H1 (cell line): ENCODE results near the gene RIMBP2. TPM values are rescaled to one million over a fixed set of nuclear protein-coding genes. Genes with fewer than 3 reads are reported as not detected.

Source experiments
- CTCF ChIA-PET: fragments of 300-600 bp; sonication (Branson Sonifier 250); formaldehyde crosslinking; loops from one replicate; lab custom pipeline; 2021; ENCODE audit not compliant: partially characterized antibody; lab: Charles Lee
- POLR2A ChIA-PET: fragments of 300-600 bp; sonication (Branson Sonifier 250); formaldehyde crosslinking; loops from one replicate; lab custom pipeline; 2021; ENCODE audit warnings: inconsistent platforms; ENCODE audit not compliant: partially characterized antibody; lab: Charles Lee
- DNase-seq, 2 experiments: peaks; one replicate each; pipeline versions ENCODE4 v3.0.0 to v3.0.0-alpha.2; 2010 to 2022; ENCODE audit warnings: low spot score in 2 of 2, low read depth in 1 of 2, mixed read lengths in 1 of 2
- FAIRE-seq: peaks from 2 replicates; lab custom pipeline; 2011; peaks lifted over from hg19 to GRCh38; lab: Jason Lieb, UNC
- H2AFZ ChIP-seq: 2 replicates; pipeline ENCODE4 v1.8.1; 2012; ENCODE audit warnings: low read length, inconsistent platforms
- H2AK5ac ChIP-seq: 2 replicates; pipeline ENCODE4 v1.6.1; 2013; ENCODE audit warnings: low read depth, low read length
- H2BK120ac ChIP-seq: replicated peaks from 2 replicates; pipeline ENCODE3; 2013; ENCODE audit warnings: low read depth, low read length, inconsistent platforms
- H2BK12ac ChIP-seq: 2 replicates; pipeline ENCODE4 v1.6.1; 2013; ENCODE audit warnings: low read depth, low read length
- H2BK15ac ChIP-seq: 2 replicates; pipeline ENCODE4 v1.6.1; 2013; ENCODE audit warnings: low read length
- H2BK20ac ChIP-seq: 2 replicates; pipeline ENCODE4 v1.6.1; 2013; ENCODE audit warnings: low read length
- H2BK5ac ChIP-seq: 2 replicates; pipeline ENCODE4 v1.6.1; 2013; ENCODE audit warnings: low read depth, low read length
- H3K14ac ChIP-seq: 2 replicates; pipeline ENCODE4 v1.6.1; 2013; ENCODE audit warnings: inconsistent platforms; ENCODE audit not compliant: insufficient read length
- H3K18ac ChIP-seq: 2 replicates; pipeline ENCODE4 v1.6.1; 2013; ENCODE audit warnings: low read length; ENCODE audit errors: extremely low read depth
- H3K23ac ChIP-seq: 2 replicates; pipeline ENCODE4 v1.6.1; 2013; ENCODE audit warnings: inconsistent platforms; ENCODE audit not compliant: insufficient read length
- H3K23me2 ChIP-seq: 2 replicates; pipeline ENCODE4 v1.6.1; 2013; ENCODE audit warnings: low read depth, low read length
- H3K27ac ChIP-seq: 2 replicates; pipeline ENCODE4 v1.6.1; 2011; ENCODE audit warnings: low read depth, low read length, inconsistent platforms
- H3K27me3 ChIP-seq, 4 experiments: replicated peaks in 1 of 4; 1 replicate in 1 of 4; 2 replicates in 3 of 4; pipeline versions ENCODE4 v1.6.1 to v1.8.1; 2011 to 2013; ENCODE audit warnings: low read length in 3 of 4, mild to moderate bottlenecking in 3 of 4, inconsistent platforms in 2 of 4, mixed read lengths in 2 of 4, moderate library complexity in 1 of 4; ENCODE audit not compliant: control insufficient read depth in 3 of 4, insufficient read depth in 3 of 4; ENCODE audit errors: extremely low read depth in 1 of 4
- H3K36me3 ChIP-seq, 4 experiments: 2 replicates each; pipeline versions ENCODE4 v1.6.1 to v1.8.1; 2011 to 2013; ENCODE audit warnings: mild to moderate bottlenecking in 4 of 4, low read length in 3 of 4, moderate library complexity in 2 of 4, control low read depth in 1 of 4, inconsistent platforms in 1 of 4; ENCODE audit not compliant: insufficient read depth in 4 of 4, control insufficient read depth in 2 of 4
- H3K4ac ChIP-seq: replicated peaks from 2 replicates; pipeline ENCODE3; 2013; ENCODE audit warnings: low read length, low read depth, mixed read lengths, inconsistent platforms; ENCODE audit not compliant: insufficient read length
- H3K4me1 ChIP-seq, 4 experiments: replicated peaks in 1 of 4; 1 replicate in 1 of 4; 2 replicates in 3 of 4; pipeline versions ENCODE4 v1.6.1 to v1.8.1; 2011 to 2013; ENCODE audit warnings: low read length in 3 of 4, inconsistent platforms in 2 of 4, mixed read lengths in 1 of 4; ENCODE audit not compliant: insufficient read depth in 4 of 4, control insufficient read depth in 3 of 4
- H3K4me2 ChIP-seq, 2 experiments: 2 replicates each; pipeline versions ENCODE4 v1.6.1 to v1.8.1; 2011 to 2013; ENCODE audit warnings: low read depth in 2 of 2, low read length in 2 of 2, control low read depth in 1 of 2, inconsistent platforms in 1 of 2, mild to moderate bottlenecking in 1 of 2; ENCODE audit not compliant: insufficient read depth in 1 of 2
- H3K4me3 ChIP-seq, 4 experiments: fragments of 200-600, 300-600 bp in 1 of 4; sonication (generic), shearing (Covaris generic), sonication (Bioruptor Twin) in 1 of 4; 2 replicates each; pipeline versions ENCODE4 v1.5.1 to v1.8.1; 2011 to 2016; ENCODE audit warnings: low read length in 4 of 4, low read depth in 3 of 4, control low read depth in 2 of 4, inconsistent platforms in 2 of 4, mild to moderate bottlenecking in 2 of 4, mixed read lengths in 1 of 4, moderate library complexity in 1 of 4; ENCODE audit not compliant: insufficient read depth in 2 of 4; ENCODE audit errors: extremely low read depth in 1 of 4
- H3K56ac ChIP-seq: replicated peaks from 2 replicates; pipeline ENCODE3; 2013; ENCODE audit warnings: low read depth, mild to moderate bottlenecking, mixed read lengths, low read length, inconsistent platforms; ENCODE audit not compliant: insufficient read length
- H3K79me1 ChIP-seq: 2 replicates; pipeline ENCODE4 v1.6.1; 2013; ENCODE audit warnings: low read depth, low read length, control low read depth
- H3K79me2 ChIP-seq, 2 experiments: 2 replicates each; pipeline versions ENCODE4 v1.6.1 to v1.8.1; 2012 to 2013; ENCODE audit warnings: low read length in 2 of 2, mild to moderate bottlenecking in 2 of 2, inconsistent platforms in 1 of 2; ENCODE audit not compliant: insufficient read depth in 2 of 2, control insufficient read depth in 1 of 2
- H3K9ac ChIP-seq, 4 experiments: replicated peaks in 1 of 4; 1 replicate in 1 of 4; 2 replicates in 3 of 4; pipeline versions ENCODE4 v1.6.1 to v1.8.1; 2011 to 2013; ENCODE audit warnings: low read depth in 3 of 4, low read length in 3 of 4, control low read depth in 2 of 4, mild to moderate bottlenecking in 2 of 4, moderate library complexity in 2 of 4, inconsistent platforms in 1 of 4; ENCODE audit errors: extremely low read depth in 1 of 4
- H3K9me3 ChIP-seq, 2 experiments: 2 replicates each; pipeline versions ENCODE4 v1.6.1 to v1.8.1; 2012 to 2013; ENCODE audit warnings: mild to moderate bottlenecking in 2 of 2, moderate library complexity in 2 of 2, control low read depth in 1 of 2, inconsistent platforms in 1 of 2, low read depth in 1 of 2, low read length in 1 of 2, mixed read lengths in 1 of 2; ENCODE audit not compliant: insufficient read depth in 2 of 2
- H4K20me1 ChIP-seq, 2 experiments: replicated peaks in 1 of 2; 2 replicates each; pipeline versions ENCODE3 to v1.8.1; 2011 to 2013; ENCODE audit warnings: inconsistent platforms in 2 of 2, low read length in 2 of 2, mild to moderate bottlenecking in 1 of 2; ENCODE audit not compliant: insufficient read depth in 2 of 2, control insufficient read depth in 1 of 2
- H4K5ac ChIP-seq: 2 replicates; pipeline ENCODE4 v1.6.1; 2013; ENCODE audit warnings: low read length, low read depth, mixed read lengths, inconsistent platforms; ENCODE audit not compliant: insufficient read length
- H4K8ac ChIP-seq: 2 replicates; pipeline ENCODE4 v1.8.0; 2013; ENCODE audit warnings: mild to moderate bottlenecking, moderate library complexity, low read length, inconsistent platforms; ENCODE audit not compliant: insufficient read depth; ENCODE audit errors: extremely low read depth
- H4K91ac ChIP-seq: replicated peaks from 2 replicates; pipeline ENCODE3; 2013; ENCODE audit warnings: low read length, mixed read lengths, inconsistent platforms; ENCODE audit not compliant: insufficient read length
- CBX5 ChIP-seq: fragments of 300-800, 300-1000 bp; sonication (generic); IDR thresholded peaks from 2 replicates; pipeline ENCODE4 v1.7.1; 2016; ENCODE audit warnings: antibody characterized with exemption, low read length, low read depth
- CREB1 ChIP-seq: IDR thresholded peaks from 2 replicates; pipeline ENCODE4 v1.6.1; 2012; ENCODE audit warnings: inconsistent platforms
- E2F6 ChIP-seq: IDR thresholded peaks from 2 replicates; pipeline ENCODE4 v1.6.1; 2012; ENCODE audit warnings: inconsistent platforms
- FOSL1 ChIP-seq: IDR thresholded peaks from 2 replicates; pipeline ENCODE4 v1.6.1; 2011; ENCODE audit warnings: mild to moderate bottlenecking, low read depth, low read length, moderate library complexity; ENCODE audit not compliant: insufficient read depth
- GTF2F1 ChIP-seq: IDR thresholded peaks from 2 replicates; pipeline ENCODE4 v1.6.1; 2012; ENCODE audit warnings: low read depth, low read length, improper control_type of control experiment, borderline replicate concordance
- HDAC2 ChIP-seq, 2 experiments: fragments of 300-600 bp in 1 of 2; sonication (generic) in 1 of 2; IDR thresholded peaks; 2 replicates each; pipeline ENCODE4 v1.6.1; 2011 to 2012; ENCODE audit warnings: low read depth in 2 of 2, low read length in 2 of 2, mild to moderate bottlenecking in 2 of 2, moderate library complexity in 2 of 2, borderline replicate concordance in 1 of 2, inconsistent platforms in 1 of 2
- RFX5 ChIP-seq: IDR thresholded peaks from 2 replicates; pipeline ENCODE4 v1.6.1; 2011; ENCODE audit warnings: low read depth, low read length, improper control_type of control experiment, borderline replicate concordance
- RNF2 ChIP-seq: fragments of 200-900, 300-1000 bp; sonication (generic); IDR thresholded peaks from 2 replicates; pipeline ENCODE4 v1.7.1; 2016; ENCODE audit warnings: borderline replicate concordance, low read depth, mild to moderate bottlenecking, antibody characterized with exemption, low read length; ENCODE audit not compliant: poor library complexity, severe bottlenecking; ENCODE audit errors: missing control alignments
- RXRA ChIP-seq: IDR thresholded peaks from 2 replicates; pipeline ENCODE4 v1.6.1; 2011; ENCODE audit warnings: low read depth, mild to moderate bottlenecking, low read length, moderate library complexity; ENCODE audit not compliant: insufficient read depth
- SAP30 ChIP-seq: fragments of 300-600 bp; sonication (generic); IDR thresholded peaks from 2 replicates; pipeline ENCODE4 v1.7.1; 2012; ENCODE audit warnings: low read length, moderate library complexity, mild to moderate bottlenecking, inconsistent platforms; ENCODE audit not compliant: insufficient read depth, insufficient replicate concordance
- TAF7 ChIP-seq: optimal IDR thresholded peaks from 2 replicates; pipeline ENCODE3; 2011; ENCODE audit warnings: low read depth, mild to moderate bottlenecking, inconsistent platforms, low read length, moderate library complexity, borderline replicate concordance
- WGBS, 2 experiments: shearing (Covaris generic) in 1 of 2; methylation state at CpG; one replicate each; pipeline versions ENCODE4 v1.1.6 to v1.1.7; 2013 to 2015; ENCODE audit warnings: low lambda C conversion rate in 2 of 2, mixed read lengths in 2 of 2, inconsistent platforms in 1 of 2, low coverage in 1 of 2, missing lambda C conversion rate in 1 of 2; ENCODE audit not compliant: insufficient replicate concordance in 2 of 2, insufficient coverage in 1 of 2, insufficient read length in 1 of 2; ENCODE audit errors: extremely low coverage in 1 of 2, missing lambda C conversion rate in 1 of 2; 5-methylcytosine and 5-hydroxymethylcytosine counted together
- polyA plus RNA-seq, 7 experiments: library from polyadenylated mRNA; depleted of rRNA in 3 of 7; stranded (reverse) in 5 of 7; unstranded in 2 of 7; fragments of >200 nt in 5 of 7; fragments of 200-250 nt in 2 of 7; gene quantifications; 1 replicate in 5 of 7; 2 replicates in 1 of 7; 4 replicates in 1 of 7; pipeline versions ENCODE4 v1.2.1 to v1.2.3, GENCODE V29; 2011 to 2013; ENCODE audit warnings: missing spikeins in 2 of 7, mixed read lengths in 2 of 7
- total RNA-seq: library from RNA; stranded (reverse); fragmentation: NEBNext Ultra II Directional; extraction: Animal tissue kit (Norgen Biotek cat#: 25700); gene quantifications from 2 replicates; pipeline ENCODE4 v1.2.1, GENCODE V29; 2021

RIMBP2 gene
- total and polyA plus RNA-seq, 2 of the 8 experiments (the other 6 are each of a cell fraction or from before 2014, with no cell fraction given) = 0.18 to 0.65 TPM

DNA sequence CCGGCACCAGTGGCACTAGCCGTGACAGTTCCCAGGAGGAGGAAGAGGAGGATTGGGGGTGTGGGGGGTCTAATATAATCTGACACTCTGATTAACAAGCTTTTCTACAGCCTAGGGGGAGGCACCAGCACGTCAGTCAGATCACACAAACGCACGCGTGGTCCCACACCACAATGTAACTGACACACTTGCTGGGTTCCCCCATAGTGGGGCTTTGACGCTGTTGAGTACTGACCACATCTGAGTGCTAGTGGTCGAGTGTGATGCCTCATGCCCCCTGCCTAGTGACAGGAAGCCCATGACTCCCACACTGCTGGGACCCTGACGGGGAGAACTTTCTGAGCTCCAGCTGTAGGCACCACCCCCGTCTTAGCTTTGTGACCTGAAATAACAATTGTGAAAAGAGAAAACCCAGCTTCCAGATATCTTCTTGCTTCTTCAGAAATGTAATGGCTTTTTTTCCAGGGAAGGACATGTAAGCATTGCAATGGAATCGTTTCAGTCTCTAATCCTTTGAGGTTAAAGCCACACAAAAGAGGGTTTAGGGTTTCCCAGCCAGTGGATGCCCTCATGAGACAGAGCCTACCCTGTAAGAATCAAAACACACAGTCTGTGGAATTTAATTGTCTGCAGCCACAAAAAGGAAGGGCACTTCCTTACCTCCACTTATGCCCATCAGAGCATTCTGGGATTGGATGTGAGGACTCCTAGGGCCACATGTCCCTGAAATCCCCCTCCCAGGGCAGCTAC is 194.5 kb downstream of the RIMBP2 start:
- no peak overlapping the region for H4K91ac ChIP-seq
- CTCF ChIA-PET = interaction anchor here (0.7 to 1.3 kb wide), 2 partner anchors 23 to 188 kb away, joined by 3 to 5 read pairs; no protein-coding TSS in a partner anchor
- FAIRE-seq = no peak
- no peak for TF ChIP-seq RXRA
- TF ChIP-seq TAF7 = no peak
- TF ChIP-seq E2F6 = no peak
- TF ChIP-seq FOSL1 = no peak
- no peak for TF ChIP-seq HDAC2 (IDR thresholded peaks at IDR 0.05; ENCODE audit: borderline replicate concordance in 1 of 2, low read depth in 2 of 2, low read length in 2 of 2)
- no peak for TF ChIP-seq GTF2F1
- no peak for TF ChIP-seq CBX5
- no peak for TF ChIP-seq RNF2
- no peak for TF ChIP-seq CREB1
- no peak for TF ChIP-seq RFX5
- TF ChIP-seq SAP30 = no peak

More for the DNA sequence above, 194.5 kb downstream of the RIMBP2 start:
- no peak overlapping the region for H3K27ac ChIP-seq
- no peaks in the 10 kb centered on the region for H3K23me2 ChIP-seq
- WGBS, 2 experiments = 88% methylated on average over 11 of the region's 11 CpGs; no CpG with 5 or more reads in 1 of the 2 experiments
- H3K79me1 ChIP-seq = no peaks in the 10 kb centered on the region
- no peak overlapping the region for H3K4me3 ChIP-seq
- H3K4ac ChIP-seq = no peak overlapping the region
- H3K27me3 ChIP-seq = no peaks in the 10 kb centered on the region
- H2AK5ac ChIP-seq = no peak overlapping the region
- H4K5ac ChIP-seq = no peak overlapping the region
- no peak overlapping the region for H3K9ac ChIP-seq
- POLR2A ChIA-PET = no interaction called here
- H3K18ac ChIP-seq = no peak overlapping the region
- H2AFZ ChIP-seq = no peak overlapping the region
- no peak overlapping the region for H3K56ac ChIP-seq
- DNase-seq = no peak
- H4K8ac ChIP-seq = no peak overlapping the region; the same call in 1 of the 2 replicates
- H2BK120ac ChIP-seq = no peak overlapping the region
- no peak overlapping the region for H2BK15ac ChIP-seq
- no peaks in the 10 kb centered on the region for H3K79me2 ChIP-seq
- H4K20me1 ChIP-seq = no peaks in the 10 kb centered on the region
- no peaks in the 10 kb centered on the region; a peak in 2 of 7 replicates for H3K4me1 ChIP-seq
- no peak overlapping the region for H3K14ac ChIP-seq
- H3K23ac ChIP-seq = no peak overlapping the region
- no peak overlapping the region for H2BK5ac ChIP-seq
- H2BK20ac ChIP-seq = no peak overlapping the region
- no peaks in the 10 kb centered on the region for H3K36me3 ChIP-seq
- H2BK12ac ChIP-seq = no peak overlapping the region
- H3K4me2 ChIP-seq = no peak overlapping the region
- peaks cover 0 to 1% of the 10 kb centered on the region in 2 experiments; a peak in 2 of 4 replicates for H3K9me3 ChIP-seq
